B cell (primary cell): ENCODE data around the gene ZNF787. TPM values are rescaled to one million over a fixed set of nuclear protein-coding genes. Genes with fewer than 3 reads are reported as not detected.

Experiments
- ATAC-seq: fragments of 200-7000 bp; cut with Tn5 transposase; one replicate; pipeline ENCODE4 v1.10.0; 2021; ENCODE audit warnings: low read depth, mild to moderate bottlenecking, moderate number of reproducible peaks, moderate library complexity
- CTCF ChIA-PET: fragments of 350-600 bp; sonication (Branson Sonifier 250); formaldehyde crosslinking; loops from one replicate; lab custom pipeline; 2021; ENCODE audit warnings: antibody characterized with exemption, inconsistent platforms; lab: Charles Lee
- POLR2A ChIA-PET: fragments of 350-600 bp; sonication (Branson Sonifier 250); formaldehyde crosslinking; loops from one replicate; lab custom pipeline; 2021; ENCODE audit warnings: antibody characterized with exemption; lab: Charles Lee
- DNase-seq: peaks from one replicate; pipeline ENCODE4 v3.0.0; 2013
- H2AFZ ChIP-seq: 2 replicates; pipeline ENCODE4 v1.6.1; 2012; ENCODE audit warnings: mild to moderate bottlenecking, low read depth, low read length; ENCODE audit not compliant: insufficient read depth, poor library complexity, severe bottlenecking
- H3K27ac ChIP-seq, 2 donors: 1 replicate in 1 of 2; 2 replicates in 1 of 2; pipeline ENCODE4 v1.5.1; 2012 to 2013; ENCODE audit warnings: low read length in 2 of 2, mild to moderate bottlenecking in 2 of 2, moderate library complexity in 1 of 2
- H3K27me3 ChIP-seq, 4 experiments: fragments of 200-600 bp in 1 of 4; sonication (generic) in 1 of 4; replicated peaks in 1 of 4; 1 replicate in 2 of 4; 2 replicates in 2 of 4; pipeline versions ENCODE4 v1.6.1 to v1.7.0; 2013 to 2016; ENCODE audit warnings: low read length in 3 of 4, mild to moderate bottlenecking in 2 of 4, mixed read lengths in 1 of 4, moderate library complexity in 1 of 4; ENCODE audit not compliant: insufficient read depth in 4 of 4, control insufficient read depth in 3 of 4; ENCODE audit errors: control extremely low read depth in 1 of 4
- H3K36me3 ChIP-seq, 2 experiments: replicated peaks in 1 of 2; 1 replicate in 1 of 2; 2 replicates in 1 of 2; pipeline versions ENCODE4 v1.6.1 to v1.7.1; 2013; ENCODE audit warnings: low read length in 1 of 2; ENCODE audit not compliant: insufficient read depth in 2 of 2, control insufficient read depth in 1 of 2; ENCODE audit errors: control extremely low read depth in 1 of 2, extremely low read depth in 1 of 2
- H3K4me1 ChIP-seq, 2 donors: fragments of 200-600 bp in 1 of 2; sonication (generic) in 1 of 2; 1 replicate in 1 of 2; 2 replicates in 1 of 2; pipeline versions ENCODE4 v1.5.1 to v1.6.1; 2013 to 2017; ENCODE audit warnings: low read length in 2 of 2; ENCODE audit not compliant: control insufficient read depth in 2 of 2, insufficient read depth in 2 of 2
- H3K4me2 ChIP-seq: replicated peaks from 2 replicates; pipeline ENCODE3; 2012; ENCODE audit warnings: mild to moderate bottlenecking, low read depth, low read length; ENCODE audit not compliant: poor library complexity, severe bottlenecking
- H3K4me3 ChIP-seq, 5 experiments: fragments of 200-600 bp in 1 of 5; sonication (generic) in 1 of 5; 1 replicate in 3 of 5; 2 replicates in 2 of 5; pipeline versions ENCODE4 v1.5.1 to v1.7.0; 2011 to 2016; ENCODE audit warnings: low read length in 4 of 5, mild to moderate bottlenecking in 4 of 5, low read depth in 2 of 5, control low read depth in 1 of 5, moderate library complexity in 1 of 5; ENCODE audit not compliant: insufficient read depth in 1 of 5; ENCODE audit errors: control extremely low read depth in 1 of 5, extremely low read depth in 1 of 5
- H3K79me2 ChIP-seq: fragments of 200-600 bp; sonication (generic); one replicate; pipeline ENCODE4 v1.6.0; 2016; ENCODE audit warnings: low read length; ENCODE audit not compliant: control insufficient read depth, insufficient read depth
- H3K9ac ChIP-seq: fragments of 200-600 bp; sonication (generic); 2 replicates; pipeline ENCODE4 v1.6.1; 2017; ENCODE audit warnings: mild to moderate bottlenecking, low read length, moderate library complexity
- H3K9me3 ChIP-seq, 3 donors: one replicate each; pipeline versions ENCODE4 v1.6.1 to v1.7.1; 2013; ENCODE audit warnings: low read length in 2 of 3; ENCODE audit not compliant: control insufficient read depth in 2 of 3, insufficient read depth in 1 of 3; ENCODE audit errors: control extremely low read depth in 1 of 3
- H4K20me1 ChIP-seq: 2 replicates; pipeline ENCODE4 v1.6.0; 2012; ENCODE audit warnings: mild to moderate bottlenecking, low read length; ENCODE audit not compliant: insufficient read depth, control insufficient read depth, poor library complexity, severe bottlenecking
- H3K27ac Mint-ChIP-seq: one replicate; pipeline ENCODE4 v1.8.0; 2021; ENCODE audit warnings: mixed read lengths
- H3K27me3 Mint-ChIP-seq: one replicate; pipeline ENCODE4 v1.8.0; 2021; ENCODE audit warnings: mixed read lengths
- H3K4me1 Mint-ChIP-seq: one replicate; pipeline ENCODE4 v1.8.0; 2021; ENCODE audit warnings: mixed read lengths
- H3K4me3 Mint-ChIP-seq: one replicate; pipeline ENCODE4 v1.8.0; 2021; ENCODE audit warnings: mixed read lengths
- H3K9me3 Mint-ChIP-seq: one replicate; pipeline ENCODE4 v1.8.0; 2022; ENCODE audit warnings: mixed read lengths; ENCODE audit not compliant: insufficient read depth
- EZH2 ChIP-seq: IDR thresholded peaks from 2 replicates; pipeline ENCODE4 v1.6.1; 2012; ENCODE audit warnings: borderline replicate concordance, low read depth, mild to moderate bottlenecking, moderate library complexity, low read length; ENCODE audit not compliant: insufficient read depth, poor library complexity, severe bottlenecking
- WGBS: methylation state at CpG from one replicate; pipeline ENCODE4 v1.1.5; 2013; ENCODE audit warnings: missing lambda C conversion rate; ENCODE audit not compliant: insufficient coverage; 5-methylcytosine and 5-hydroxymethylcytosine counted together
- intact Hi-C: fragments of 100-400 bp; cut with micrococcal nuclease; formaldehyde crosslinking; loops from one replicate; pipeline ENCODE4 v1.10.0; 2022
- polyA plus RNA-seq: library from polyadenylated mRNA; depleted of rRNA; stranded (reverse); fragments of >200 nt; gene quantifications from 2 replicates; pipeline ENCODE4 v1.2.3, GENCODE V29; 2012
- total RNA-seq, 2 donors: library from RNA; stranded (reverse); fragments of 120-200 nt in 1 of 2; gene quantifications; 1 replicate in 1 of 2; 2 replicates in 1 of 2; pipeline versions ENCODE4 v1.2.3 to v1.2.4, GENCODE V29; 2013 to 2022
- TF ChIP-seq, protein P1 (sequence below): fragments of 200-600 bp; IDR thresholded peaks from one replicate; pipeline ENCODE4 v1.8.0; 2022; ENCODE audit warnings: antibody characterized with exemption, mild to moderate bottlenecking

Gene ZNF787
- total and polyA plus RNA-seq, 2 donors (not counting 1 experiment from before 2014, with no cell fraction given) = 19.6 to 47.9 TPM

DNA sequence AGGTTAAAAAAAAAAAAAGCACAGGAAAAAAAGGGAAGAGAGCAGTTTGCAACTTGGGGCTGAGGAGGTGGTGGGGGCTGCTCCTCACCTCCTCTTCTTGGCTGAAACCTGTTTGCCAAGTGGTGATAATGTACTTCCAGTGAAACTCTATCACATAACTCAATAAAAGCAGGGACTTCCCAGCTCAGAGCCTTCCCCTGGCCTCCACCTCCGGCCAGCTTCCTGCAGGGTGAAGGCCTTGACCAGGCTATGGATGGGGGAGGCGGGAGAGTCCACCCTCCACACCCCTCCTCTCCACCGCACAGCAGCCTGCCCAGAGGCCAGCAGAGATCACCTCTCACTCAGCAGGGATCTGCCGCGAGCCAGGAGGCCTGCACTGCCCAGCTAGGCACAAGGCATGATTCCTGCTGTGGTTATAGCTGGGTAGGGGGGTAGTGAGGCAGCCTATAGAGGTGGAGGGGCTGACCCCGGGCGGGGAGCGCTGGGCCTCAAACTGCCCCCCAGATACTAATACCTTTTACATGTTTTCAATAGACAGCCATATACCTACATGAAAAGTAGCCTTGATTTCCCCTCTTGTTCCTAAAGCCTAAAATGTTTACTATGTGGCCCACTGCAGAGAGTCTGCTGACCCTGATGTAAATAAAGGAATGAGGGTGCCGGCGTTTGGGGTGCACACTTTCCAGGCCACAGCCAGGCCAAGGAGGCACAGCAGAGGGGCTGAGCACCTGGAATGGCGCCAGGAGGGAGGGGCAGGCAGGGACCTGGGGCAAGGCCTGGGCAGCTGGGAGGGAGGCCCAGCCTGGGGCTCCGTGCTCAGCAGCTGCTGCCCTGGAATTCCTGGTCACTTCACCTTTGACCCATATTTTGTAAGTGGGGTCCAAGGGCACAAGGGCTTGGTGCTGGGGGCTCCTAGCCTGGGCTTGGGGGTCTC, 10.3 kb downstream of the ZNF787 start:
- H3K27ac ChIP-seq = peak overlapping the region; percentile 73 to 80
- peaks cover 100% of the 10 kb centered on the region for H3K79me2 ChIP-seq
- Mint-ChIP-seq H3K27me3 (no peaks in the 10 kb centered on the region), H3K9me3 (no peaks in the 10 kb centered on the region), H3K4me3 (peak overlapping the region; percentile 88), H3K27ac (peak overlapping the region; percentile 94), H3K4me1 (peaks cover 84% of the 10 kb centered on the region)
- peaks cover 90% of the 10 kb centered on the region for H4K20me1 ChIP-seq
- ChIA-PET POLR2A (interaction anchor here (0.5 to 2.1 kb wide), 4 partner anchors 10 to 512 kb away, joined by 3 to 13 read pairs (median 4); partner anchors contain the start of genes FIZ1, ZNF444 and ZNF787), CTCF (interaction anchor here (0.9 to 1.3 kb wide), 4 partner anchors 8 to 61 kb away, joined by 3 to 4 read pairs (median 4); no protein-coding TSS in a partner anchor)
- H3K9me3 ChIP-seq = no peaks in the 10 kb centered on the region
- H3K36me3 ChIP-seq = peaks cover 0 to 10% of the 10 kb centered on the region in 2 experiments
- no peak for TF ChIP-seq EZH2
- TF ChIP-seq, protein P1, sequence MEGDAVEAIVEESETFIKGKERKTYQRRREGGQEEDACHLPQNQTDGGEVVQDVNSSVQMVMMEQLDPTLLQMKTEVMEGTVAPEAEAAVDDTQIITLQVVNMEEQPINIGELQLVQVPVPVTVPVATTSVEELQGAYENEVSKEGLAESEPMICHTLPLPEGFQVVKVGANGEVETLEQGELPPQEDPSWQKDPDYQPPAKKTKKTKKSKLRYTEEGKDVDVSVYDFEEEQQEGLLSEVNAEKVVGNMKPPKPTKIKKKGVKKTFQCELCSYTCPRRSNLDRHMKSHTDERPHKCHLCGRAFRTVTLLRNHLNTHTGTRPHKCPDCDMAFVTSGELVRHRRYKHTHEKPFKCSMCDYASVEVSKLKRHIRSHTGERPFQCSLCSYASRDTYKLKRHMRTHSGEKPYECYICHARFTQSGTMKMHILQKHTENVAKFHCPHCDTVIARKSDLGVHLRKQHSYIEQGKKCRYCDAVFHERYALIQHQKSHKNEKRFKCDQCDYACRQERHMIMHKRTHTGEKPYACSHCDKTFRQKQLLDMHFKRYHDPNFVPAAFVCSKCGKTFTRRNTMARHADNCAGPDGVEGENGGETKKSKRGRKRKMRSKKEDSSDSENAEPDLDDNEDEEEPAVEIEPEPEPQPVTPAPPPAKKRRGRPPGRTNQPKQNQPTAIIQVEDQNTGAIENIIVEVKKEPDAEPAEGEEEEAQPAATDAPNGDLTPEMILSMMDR = no peak
- 32% methylated on average over 4 of the region's 12 CpGs for WGBS
- peak overlapping the region in 4 of 5 experiments; percentile 11 to 53 (median 27) for H3K4me3 ChIP-seq
- peak overlapping the region; percentile 53 for H3K9ac ChIP-seq
- peak overlapping the region; percentile 12 for H2AFZ ChIP-seq
- H3K4me2 ChIP-seq = peak overlapping the region; percentile 85
- peaks cover 76 to 80% of the 10 kb centered on the region in 2 donors for H3K4me1 ChIP-seq
- intact Hi-C loops = loop anchor here (1.0 kb wide), 2 partner anchors 11 to 31 kb away; partner anchors contain the start of genes ZNF444 and ZNF787
- no peak for DNase-seq
- ATAC-seq = no peak
- H3K27me3 ChIP-seq = no peaks in the 10 kb centered on the region

DNA sequence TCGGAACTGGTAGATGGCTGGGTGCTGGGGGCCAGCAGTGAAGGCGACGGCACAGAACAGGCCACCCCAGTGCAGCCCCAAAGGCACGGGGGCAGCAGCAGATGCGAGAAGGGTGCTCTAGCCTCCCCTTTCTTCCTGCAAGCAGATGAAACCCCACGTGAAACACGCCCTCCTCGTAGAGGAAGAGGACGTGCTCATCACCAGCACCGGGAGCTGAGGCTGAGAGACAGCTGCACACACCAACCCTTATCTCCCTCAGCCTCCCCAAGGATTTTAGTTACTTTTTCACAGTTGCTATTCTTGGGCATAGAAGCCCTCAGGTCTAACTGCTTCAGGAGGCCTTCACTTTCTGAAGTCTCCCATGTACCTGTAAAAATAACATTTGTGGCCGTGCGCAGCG, 11.9 kb downstream of the ZNF787 start:
- H2AFZ ChIP-seq = no peak overlapping the region
- peaks cover 79 to 81% of the 10 kb centered on the region in 2 donors for H3K4me1 ChIP-seq
- H3K9me3 Mint-ChIP-seq = no peaks in the 10 kb centered on the region
- no peaks in the 10 kb centered on the region for H3K27me3 ChIP-seq
- WGBS = 31% methylated on average over 13 of the region's 13 CpGs
- no peak overlapping the region for H3K9ac ChIP-seq
- peak overlapping the region in 1 of 2 donors; percentile 59 for H3K27ac ChIP-seq
- peak overlapping the region; percentile 50 for H3K4me3 Mint-ChIP-seq
- CTCF ChIA-PET = no interaction called here
- H3K27ac Mint-ChIP-seq = peak overlapping the region; percentile 67
- H3K9me3 ChIP-seq = no peaks in the 10 kb centered on the region
- POLR2A ChIA-PET = no interaction called here
- peaks cover 0 to 6% of the 10 kb centered on the region in 2 experiments for H3K36me3 ChIP-seq
- no peak overlapping the region for H3K4me3 ChIP-seq
- intact Hi-C loops = no loop called here
- peaks cover 100% of the 10 kb centered on the region for H3K79me2 ChIP-seq
- DNase-seq = no peak
- peak overlapping the region; percentile 50 for H3K4me2 ChIP-seq
- peaks cover 85% of the 10 kb centered on the region for H3K4me1 Mint-ChIP-seq
- H4K20me1 ChIP-seq = peaks cover 88% of the 10 kb centered on the region
- no peak for ATAC-seq
- H3K27me3 Mint-ChIP-seq = no peaks in the 10 kb centered on the region
- no peak for TF ChIP-seq EZH2
- TF ChIP-seq, protein P1 = no peak
